CD4-positive, alpha-beta T cell treated with Interleukin-17A for 1 hour (primary cell): Measurements from ENCODE around the gene STK10.
"Not testable (repeated sequence)": the region's sequence is repeated elsewhere in the genome, so short reads cannot be mapped to it uniquely, and the experiment has no call there.

ENCODE experiments used
- DNase-seq: peaks from one replicate; pipeline ENCODE4 v3.0.0-alpha.2; 2020

Gene STK10

GRCh38 chr5:172049226-172049796, 138.7 kb downstream of the STK10 start:
- DNase-seq, result no peak

- no peak for DNase-seq
Measured at GRCh38 chr5:172048539-172049101, 139.4 kb downstream of the STK10 start.

GRCh38 chr5:172048170-172048422, 139.9 kb downstream of the STK10 start:
- DNase-seq, result no peak

GRCh38 chr5:172046593-172046992, 141.4 kb downstream of the STK10 start:
- no peak for DNase-seq

- DNase-seq, result no peak
Measured at GRCh38 chr5:172045315-172045632, 142.8 kb downstream of the STK10 start.

GRCh38 chr5:172044631-172045314, 143.3 kb downstream of the STK10 start:
- no peak for DNase-seq

GRCh38 chr5:172043865-172044264, 144.2 kb downstream of the STK10 start:
- DNase-seq, result no peak

- DNase-seq, result no peak
Measured at GRCh38 chr5:172042183-172042582, 145.8 kb downstream of the STK10 start.

GRCh38 chr5:172038167-172038566, 149.9 kb downstream of the STK10 start:
- no peak for DNase-seq

GRCh38 chr5:172035049-172035448, 153.0 kb downstream of the STK10 start:
- no peak for DNase-seq

- DNase-seq, result no peak
Measured at GRCh38 chr5:172031894-172032461, 156.0 kb downstream of the STK10 start.

GRCh38 chr5:172029876-172030275, 158.1 kb downstream of the STK10 start:
- DNase-seq, result no peak

GRCh38 chr5:172028167-172028566, 159.9 kb downstream of the STK10 start:
- no peak for DNase-seq

- DNase-seq, result not testable (repeated sequence)
Measured at GRCh38 chr5:172020110-172020786, 167.8 kb downstream of the STK10 start.

GRCh38 chr5:172015346-172015745, 172.7 kb downstream of the STK10 start:
- DNase-seq, result no peak

- no peak for DNase-seq
Measured at GRCh38 chr5:172010278-172010677, 177.7 kb downstream of the STK10 start.

GRCh38 chr5:172009536-172010270, 178.3 kb downstream of the STK10 start:
- DNase-seq, result no peak

GRCh38 chr5:172008689-172009141, 179.3 kb downstream of the STK10 start:
- DNase-seq, result no peak

- DNase-seq, result no peak
Measured at GRCh38 chr5:172008111-172008455, 179.9 kb downstream of the STK10 start.

- no peak for DNase-seq
Measured at GRCh38 chr5:172007175-172008110, 180.6 kb downstream of the STK10 start.

GRCh38 chr5:172006321-172007174, 181.5 kb downstream of the STK10 start, which contains the start of gene FBXW11:
TSS of gene FBXW11 (minus strand) at chr5:172006638. CDS start at chr5:172006502, 136 bp downstream.
- peak; percentile 97 for DNase-seq
